SK-N-SH treated with all-trans-retinoic acid at 6 μM for 48 hours (cell line): ENCODE results near the gene LAMA3.

ENCODE experiments used
- ATAC-seq: fragments of 200-7000 bp; cut with Tn5 transposase; 3 replicates; pipeline ENCODE4 v1.9.1; 2020; ENCODE audit warnings: mild to moderate bottlenecking, moderate library complexity
- ARNTL ChIP-seq: fragments of 450-650 bp; formaldehyde crosslinking; IDR thresholded peaks from 2 replicates; pipeline ENCODE4 v1.5.0; 2020; ENCODE audit warnings: low read depth, mild to moderate bottlenecking, moderate library complexity, borderline replicate concordance
- CSDC2 ChIP-seq: fragments of 250-450 bp; sonication (Bioruptor Pico); IDR thresholded peaks from 2 replicates; pipeline ENCODE4 v1.5.0; 2020; ENCODE audit warnings: mild to moderate bottlenecking, moderate library complexity
- ESRRG ChIP-seq: fragments of 250-450 bp; sonication (Bioruptor Pico); IDR thresholded peaks from 2 replicates; pipeline ENCODE4 v1.6.1; 2021; ENCODE audit warnings: mild to moderate bottlenecking
- GLIS3 ChIP-seq: fragments of 250-450 bp; sonication (Bioruptor Pico); IDR thresholded peaks from 2 replicates; pipeline ENCODE4 v1.5.0; 2020; ENCODE audit warnings: mild to moderate bottlenecking, moderate library complexity
- ISL1 ChIP-seq: fragments of 250-450 bp; sonication (Bioruptor Pico); IDR thresholded peaks from 2 replicates; pipeline ENCODE4 v2.1.2; 2022; ENCODE audit warnings: mild to moderate bottlenecking, moderate library complexity
- OSR1 ChIP-seq: fragments of 250-450 bp; sonication (Bioruptor Pico); IDR thresholded peaks from 2 replicates; pipeline ENCODE4 v1.8.0; 2022; ENCODE audit warnings: moderate library complexity, mild to moderate bottlenecking, inconsistent platforms
- PPARA ChIP-seq: fragments of 250-450 bp; sonication (Bioruptor Pico); IDR thresholded peaks from 2 replicates; pipeline ENCODE4 v1.5.0; 2020; ENCODE audit warnings: mild to moderate bottlenecking, borderline replicate concordance
- TCF4 ChIP-seq: fragments of 250-450 bp; sonication (Bioruptor Pico); IDR thresholded peaks from 2 replicates; pipeline ENCODE4 v1.8.0; 2021; ENCODE audit warnings: mild to moderate bottlenecking, moderate library complexity, borderline replicate concordance
- TOX ChIP-seq: fragments of 250-450 bp; sonication (Bioruptor Pico); IDR thresholded peaks from 2 replicates; pipeline ENCODE4 v1.8.0; 2021; ENCODE audit warnings: mild to moderate bottlenecking, moderate library complexity, borderline replicate concordance
- ZC3H10 ChIP-seq: fragments of 250-450 bp; sonication (Bioruptor Pico); IDR thresholded peaks from 2 replicates; pipeline ENCODE4 v1.5.1; 2021; ENCODE audit warnings: mild to moderate bottlenecking, moderate library complexity
- ZFP3 ChIP-seq: fragments of 250-450 bp; sonication (Bioruptor Pico); IDR thresholded peaks from 2 replicates; pipeline ENCODE4 v1.5.0; 2020; ENCODE audit warnings: mild to moderate bottlenecking, moderate library complexity
- ZFP30 ChIP-seq: fragments of 450-650 bp; formaldehyde crosslinking; IDR thresholded peaks from 2 replicates; pipeline ENCODE4 v1.5.0; 2022; ENCODE audit warnings: mild to moderate bottlenecking, moderate library complexity
- ZNF565 ChIP-seq: fragments of 450-650 bp; formaldehyde crosslinking; conservative IDR thresholded peaks from 2 replicates; pipeline ENCODE4 v1.5.0; 2020; ENCODE audit warnings: low read depth, mild to moderate bottlenecking, moderate library complexity
- ZNF70 ChIP-seq: fragments of 450-650 bp; formaldehyde crosslinking; IDR thresholded peaks from 2 replicates; pipeline ENCODE4 v1.5.0; 2020; ENCODE audit warnings: mild to moderate bottlenecking, moderate library complexity
- ZNF8 ChIP-seq: fragments of 450-650 bp; formaldehyde crosslinking; IDR thresholded peaks from 2 replicates; pipeline ENCODE4 v1.5.0; 2020; ENCODE audit warnings: mild to moderate bottlenecking, moderate library complexity
- TF ChIP-seq, protein P1 (sequence below): fragments of 250-450 bp; sonication (Bioruptor Pico); IDR thresholded peaks from 2 replicates; pipeline ENCODE4 v1.5.0; 2020; ENCODE audit warnings: mild to moderate bottlenecking, moderate library complexity
- TF ChIP-seq, protein P2 (sequence below): fragments of 250-450 bp; sonication (Bioruptor Pico); IDR thresholded peaks from 2 replicates; pipeline ENCODE4 v1.8.0; 2020; ENCODE audit warnings: mild to moderate bottlenecking, moderate library complexity, borderline replicate concordance
- TF ChIP-seq, protein P3 (sequence below): fragments of 250-450 bp; sonication (Bioruptor Pico); IDR thresholded peaks from 2 replicates; pipeline ENCODE4 v1.5.1; 2021; ENCODE audit warnings: mild to moderate bottlenecking, moderate library complexity
- TF ChIP-seq, protein P4 (sequence below): fragments of 250-450 bp; sonication (Bioruptor Pico); IDR thresholded peaks from 2 replicates; pipeline ENCODE4 v1.5.1; 2020; ENCODE audit warnings: low read depth, mild to moderate bottlenecking, moderate library complexity
- TF ChIP-seq, protein P5 (sequence below): fragments of 250-450 bp; sonication (Bioruptor Pico); IDR thresholded peaks from 2 replicates; pipeline ENCODE4 v1.8.0; 2021; ENCODE audit warnings: low read depth, mild to moderate bottlenecking, moderate library complexity, borderline replicate concordance

Gene LAMA3

DNA sequence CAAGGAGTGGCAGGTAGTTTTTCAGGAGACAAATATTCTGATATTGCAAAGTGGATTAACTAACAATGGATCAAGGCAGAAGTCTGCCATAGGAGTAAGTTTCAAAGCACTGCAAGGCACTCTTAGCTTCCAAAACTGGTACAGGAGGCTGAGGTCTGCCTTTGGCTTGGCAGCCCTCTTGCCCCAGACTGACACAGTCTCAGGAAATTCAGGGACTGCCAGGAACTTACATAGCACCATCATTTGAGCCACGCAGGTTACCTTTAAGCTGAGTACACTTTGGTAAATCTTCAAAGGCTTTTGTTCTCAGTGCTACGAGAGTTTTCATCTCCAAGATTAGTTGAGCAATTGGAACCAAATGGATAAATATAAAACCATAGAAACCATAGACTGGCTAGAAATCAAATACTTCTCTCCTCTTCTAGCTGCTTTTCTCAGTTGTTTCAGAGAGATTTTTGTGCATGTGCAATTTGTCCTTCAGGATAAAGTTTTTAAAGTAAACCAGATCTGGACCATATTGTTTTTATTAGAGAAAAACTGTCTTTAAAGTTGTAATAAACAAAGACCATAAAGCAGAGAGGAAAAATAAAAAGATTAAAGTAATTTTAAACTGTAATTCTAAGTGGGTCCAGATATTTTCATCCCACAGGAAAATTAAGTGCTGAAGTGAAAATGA is 45.3 kb upstream of the LAMA3 start:
- TF ChIP-seq, protein P1, sequence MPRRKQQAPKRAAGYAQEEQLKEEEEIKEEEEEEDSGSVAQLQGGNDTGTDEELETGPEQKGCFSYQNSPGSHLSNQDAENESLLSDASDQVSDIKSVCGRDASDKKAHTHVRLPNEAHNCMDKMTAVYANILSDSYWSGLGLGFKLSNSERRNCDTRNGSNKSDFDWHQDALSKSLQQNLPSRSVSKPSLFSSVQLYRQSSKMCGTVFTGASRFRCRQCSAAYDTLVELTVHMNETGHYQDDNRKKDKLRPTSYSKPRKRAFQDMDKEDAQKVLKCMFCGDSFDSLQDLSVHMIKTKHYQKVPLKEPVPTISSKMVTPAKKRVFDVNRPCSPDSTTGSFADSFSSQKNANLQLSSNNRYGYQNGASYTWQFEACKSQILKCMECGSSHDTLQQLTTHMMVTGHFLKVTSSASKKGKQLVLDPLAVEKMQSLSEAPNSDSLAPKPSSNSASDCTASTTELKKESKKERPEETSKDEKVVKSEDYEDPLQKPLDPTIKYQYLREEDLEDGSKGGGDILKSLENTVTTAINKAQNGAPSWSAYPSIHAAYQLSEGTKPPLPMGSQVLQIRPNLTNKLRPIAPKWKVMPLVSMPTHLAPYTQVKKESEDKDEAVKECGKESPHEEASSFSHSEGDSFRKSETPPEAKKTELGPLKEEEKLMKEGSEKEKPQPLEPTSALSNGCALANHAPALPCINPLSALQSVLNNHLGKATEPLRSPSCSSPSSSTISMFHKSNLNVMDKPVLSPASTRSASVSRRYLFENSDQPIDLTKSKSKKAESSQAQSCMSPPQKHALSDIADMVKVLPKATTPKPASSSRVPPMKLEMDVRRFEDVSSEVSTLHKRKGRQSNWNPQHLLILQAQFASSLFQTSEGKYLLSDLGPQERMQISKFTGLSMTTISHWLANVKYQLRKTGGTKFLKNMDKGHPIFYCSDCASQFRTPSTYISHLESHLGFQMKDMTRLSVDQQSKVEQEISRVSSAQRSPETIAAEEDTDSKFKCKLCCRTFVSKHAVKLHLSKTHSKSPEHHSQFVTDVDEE = no peak
- TF ChIP-seq TOX = no peak
- no peak for TF ChIP-seq ESRRG
- TF ChIP-seq TCF4 (CRISPR knock-in tag) = no peak
- no peak for TF ChIP-seq ZFP3 (CRISPR knock-in tag)
- TF ChIP-seq ZFP30 (CRISPR knock-in tag) = no peak
- TF ChIP-seq, protein P2, sequence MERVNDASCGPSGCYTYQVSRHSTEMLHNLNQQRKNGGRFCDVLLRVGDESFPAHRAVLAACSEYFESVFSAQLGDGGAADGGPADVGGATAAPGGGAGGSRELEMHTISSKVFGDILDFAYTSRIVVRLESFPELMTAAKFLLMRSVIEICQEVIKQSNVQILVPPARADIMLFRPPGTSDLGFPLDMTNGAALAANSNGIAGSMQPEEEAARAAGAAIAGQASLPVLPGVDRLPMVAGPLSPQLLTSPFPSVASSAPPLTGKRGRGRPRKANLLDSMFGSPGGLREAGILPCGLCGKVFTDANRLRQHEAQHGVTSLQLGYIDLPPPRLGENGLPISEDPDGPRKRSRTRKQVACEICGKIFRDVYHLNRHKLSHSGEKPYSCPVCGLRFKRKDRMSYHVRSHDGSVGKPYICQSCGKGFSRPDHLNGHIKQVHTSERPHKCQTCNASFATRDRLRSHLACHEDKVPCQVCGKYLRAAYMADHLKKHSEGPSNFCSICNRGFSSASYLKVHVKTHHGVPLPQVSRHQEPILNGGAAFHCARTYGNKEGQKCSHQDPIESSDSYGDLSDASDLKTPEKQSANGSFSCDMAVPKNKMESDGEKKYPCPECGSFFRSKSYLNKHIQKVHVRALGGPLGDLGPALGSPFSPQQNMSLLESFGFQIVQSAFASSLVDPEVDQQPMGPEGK (CRISPR knock-in tag) = no peak
- no peak for TF ChIP-seq ZNF565
- no peak for TF ChIP-seq PPARA (CRISPR knock-in tag)
- TF ChIP-seq, protein P3, sequence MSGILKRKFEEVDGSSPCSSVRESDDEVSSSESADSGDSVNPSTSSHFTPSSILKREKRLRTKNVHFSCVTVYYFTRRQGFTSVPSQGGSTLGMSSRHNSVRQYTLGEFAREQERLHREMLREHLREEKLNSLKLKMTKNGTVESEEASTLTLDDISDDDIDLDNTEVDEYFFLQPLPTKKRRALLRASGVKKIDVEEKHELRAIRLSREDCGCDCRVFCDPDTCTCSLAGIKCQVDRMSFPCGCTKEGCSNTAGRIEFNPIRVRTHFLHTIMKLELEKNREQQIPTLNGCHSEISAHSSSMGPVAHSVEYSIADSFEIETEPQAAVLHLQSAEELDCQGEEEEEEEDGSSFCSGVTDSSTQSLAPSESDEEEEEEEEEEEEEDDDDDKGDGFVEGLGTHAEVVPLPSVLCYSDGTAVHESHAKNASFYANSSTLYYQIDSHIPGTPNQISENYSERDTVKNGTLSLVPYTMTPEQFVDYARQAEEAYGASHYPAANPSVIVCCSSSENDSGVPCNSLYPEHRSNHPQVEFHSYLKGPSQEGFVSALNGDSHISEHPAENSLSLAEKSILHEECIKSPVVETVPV (CRISPR knock-in tag) = no peak
- no peak for TF ChIP-seq ZC3H10 (CRISPR knock-in tag)
- no peak for TF ChIP-seq CSDC2 (CRISPR knock-in tag)
- TF ChIP-seq, protein P4, sequence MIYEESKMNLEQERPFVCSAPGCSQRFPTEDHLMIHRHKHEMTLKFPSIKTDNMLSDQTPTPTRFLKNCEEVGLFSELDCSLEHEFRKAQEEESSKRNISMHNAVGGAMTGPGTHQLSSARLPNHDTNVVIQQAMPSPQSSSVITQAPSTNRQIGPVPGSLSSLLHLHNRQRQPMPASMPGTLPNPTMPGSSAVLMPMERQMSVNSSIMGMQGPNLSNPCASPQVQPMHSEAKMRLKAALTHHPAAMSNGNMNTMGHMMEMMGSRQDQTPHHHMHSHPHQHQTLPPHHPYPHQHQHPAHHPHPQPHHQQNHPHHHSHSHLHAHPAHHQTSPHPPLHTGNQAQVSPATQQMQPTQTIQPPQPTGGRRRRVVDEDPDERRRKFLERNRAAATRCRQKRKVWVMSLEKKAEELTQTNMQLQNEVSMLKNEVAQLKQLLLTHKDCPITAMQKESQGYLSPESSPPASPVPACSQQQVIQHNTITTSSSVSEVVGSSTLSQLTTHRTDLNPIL = no peak
- TF ChIP-seq ISL1 (CRISPR knock-in tag) = no peak
- TF ChIP-seq, protein P5, sequence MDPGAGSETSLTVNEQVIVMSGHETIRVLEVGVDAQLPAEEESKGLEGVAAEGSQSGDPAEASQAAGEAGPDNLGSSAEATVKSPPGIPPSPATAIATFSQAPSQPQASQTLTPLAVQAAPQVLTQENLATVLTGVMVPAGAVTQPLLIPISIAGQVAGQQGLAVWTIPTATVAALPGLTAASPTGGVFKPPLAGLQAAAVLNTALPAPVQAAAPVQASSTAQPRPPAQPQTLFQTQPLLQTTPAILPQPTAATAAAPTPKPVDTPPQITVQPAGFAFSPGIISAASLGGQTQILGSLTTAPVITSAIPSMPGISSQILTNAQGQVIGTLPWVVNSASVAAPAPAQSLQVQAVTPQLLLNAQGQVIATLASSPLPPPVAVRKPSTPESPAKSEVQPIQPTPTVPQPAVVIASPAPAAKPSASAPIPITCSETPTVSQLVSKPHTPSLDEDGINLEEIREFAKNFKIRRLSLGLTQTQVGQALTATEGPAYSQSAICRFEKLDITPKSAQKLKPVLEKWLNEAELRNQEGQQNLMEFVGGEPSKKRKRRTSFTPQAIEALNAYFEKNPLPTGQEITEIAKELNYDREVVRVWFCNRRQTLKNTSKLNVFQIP = no peak
- no peak for TF ChIP-seq ZNF70 (CRISPR knock-in tag)
- TF ChIP-seq OSR1 (CRISPR knock-in tag) = no peak
- TF ChIP-seq ARNTL (CRISPR knock-in tag) = no peak
- TF ChIP-seq ZNF8 (CRISPR knock-in tag) = no peak
- no peak for TF ChIP-seq GLIS3 (CRISPR knock-in tag)
- ATAC-seq = no peak

DNA sequence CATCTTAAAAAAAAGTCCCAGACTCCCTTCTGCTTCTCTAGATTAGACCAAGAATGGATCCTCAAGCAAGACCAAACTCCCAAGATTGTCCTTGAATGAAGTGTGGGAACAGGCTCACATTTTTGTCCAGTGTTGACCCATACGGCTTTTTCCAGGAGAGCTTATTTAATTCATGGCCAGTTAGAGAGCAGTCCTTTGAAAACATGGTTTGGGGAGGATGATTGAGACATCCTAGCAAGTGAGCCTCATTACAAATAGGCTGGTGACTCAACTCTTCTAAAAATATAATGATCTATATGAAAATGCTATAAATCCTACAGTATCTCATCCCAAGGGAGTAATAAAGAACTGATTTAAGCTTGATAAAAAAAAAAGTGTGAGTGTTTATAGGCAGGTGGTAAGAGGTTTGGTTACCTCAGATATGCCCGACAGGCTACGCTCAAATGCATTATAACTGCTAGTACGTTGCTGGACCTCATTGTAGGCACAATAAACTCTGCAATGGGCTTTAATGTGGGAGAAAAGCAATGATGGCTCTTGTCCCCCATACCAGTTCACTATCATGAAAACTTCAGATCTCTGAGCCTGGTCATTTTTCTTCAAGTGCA is 43.6 kb upstream of the LAMA3 start:
- no peak for TF ChIP-seq CSDC2 (CRISPR knock-in tag)
- TF ChIP-seq ZC3H10 (CRISPR knock-in tag) = no peak
- no peak for TF ChIP-seq PPARA (CRISPR knock-in tag)
- no peak for TF ChIP-seq ARNTL (CRISPR knock-in tag)
- TF ChIP-seq ZNF8 (CRISPR knock-in tag) = no peak
- TF ChIP-seq, protein P1 = no peak
- no peak for TF ChIP-seq ZFP3 (CRISPR knock-in tag)
- TF ChIP-seq, protein P3 (CRISPR knock-in tag) = no peak
- TF ChIP-seq, protein P5 = no peak
- no peak for ATAC-seq
